ENCODE data around the gene TCEA2. TPM values are rescaled to one million over a fixed set of nuclear protein-coding genes. Genes with fewer than 3 reads are reported as not detected.

TCEA2 gene
- total RNA-seq, 4 donors from 2014 or later = 5.6 to 94.3 (median 14.8) TPM

DNA sequence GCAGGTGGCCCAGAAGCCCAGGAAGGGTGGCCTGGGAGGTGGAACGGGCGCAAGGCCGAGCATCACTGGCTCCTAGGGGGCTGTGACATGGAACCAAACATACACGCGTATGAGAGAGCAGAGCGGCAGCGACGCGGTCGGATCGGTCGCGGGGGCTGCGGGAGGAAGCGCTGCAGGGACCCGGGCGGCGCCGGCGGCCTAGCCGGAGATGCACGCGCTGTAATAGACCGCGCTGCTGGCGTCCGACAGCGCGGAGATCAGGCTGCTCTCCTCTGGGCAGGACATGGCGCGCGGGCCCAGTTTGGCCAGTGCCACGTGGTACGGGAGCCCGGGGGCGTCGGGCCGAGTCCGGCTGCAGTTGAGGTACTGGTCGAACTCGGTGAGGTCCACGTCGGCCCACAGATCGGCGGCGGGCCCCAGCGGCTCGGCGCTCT, 15.0 kb upstream of the TCEA2 start:
- intact Hi-C loops (cut with DNase I; ENCODE audit: low total_unique reads) (no loop called here), in situ Hi-C loops (cut with MboI; ENCODE audit: low pct_ligation_motif_present in 1 of 4, low pct_unique_long_range_greater_than_20kb in 1 of 4, low sequenced_read_pairs in 3 of 4) (no loop called here)
- Histone ChIP-seq H3K27ac (no peak overlapping the region), H3K4me1 (peaks cover 0 to 5% (median 4%) of the 10 kb centered on the region in 4 donors), H3K9me3 (no peaks in the 10 kb centered on the region), H3K4me3 (peak overlapping the region in 2 of 4 donors; percentile 1 to 17), H3K27me3 (peaks cover 96% of the 10 kb centered on the region), H3K36me3 (no peaks in the 10 kb centered on the region)
- DNase-seq = no peak
- WGBS, 2 donors (ENCODE audit: low coverage in 1 of 2) = 37% methylated on average over 46 of the region's 49 CpGs; no CpG with 5 or more reads in 1 of the 2 donors
- TF ChIP-seq, protein P1, sequence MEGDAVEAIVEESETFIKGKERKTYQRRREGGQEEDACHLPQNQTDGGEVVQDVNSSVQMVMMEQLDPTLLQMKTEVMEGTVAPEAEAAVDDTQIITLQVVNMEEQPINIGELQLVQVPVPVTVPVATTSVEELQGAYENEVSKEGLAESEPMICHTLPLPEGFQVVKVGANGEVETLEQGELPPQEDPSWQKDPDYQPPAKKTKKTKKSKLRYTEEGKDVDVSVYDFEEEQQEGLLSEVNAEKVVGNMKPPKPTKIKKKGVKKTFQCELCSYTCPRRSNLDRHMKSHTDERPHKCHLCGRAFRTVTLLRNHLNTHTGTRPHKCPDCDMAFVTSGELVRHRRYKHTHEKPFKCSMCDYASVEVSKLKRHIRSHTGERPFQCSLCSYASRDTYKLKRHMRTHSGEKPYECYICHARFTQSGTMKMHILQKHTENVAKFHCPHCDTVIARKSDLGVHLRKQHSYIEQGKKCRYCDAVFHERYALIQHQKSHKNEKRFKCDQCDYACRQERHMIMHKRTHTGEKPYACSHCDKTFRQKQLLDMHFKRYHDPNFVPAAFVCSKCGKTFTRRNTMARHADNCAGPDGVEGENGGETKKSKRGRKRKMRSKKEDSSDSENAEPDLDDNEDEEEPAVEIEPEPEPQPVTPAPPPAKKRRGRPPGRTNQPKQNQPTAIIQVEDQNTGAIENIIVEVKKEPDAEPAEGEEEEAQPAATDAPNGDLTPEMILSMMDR (IDR thresholded peaks at IDR 0.05) = no peak
- TF ChIP-seq POLR2A (IDR thresholded peaks at IDR 0.05) (no peak), POLR2AphosphoS5 (IDR thresholded peaks at IDR 0.05) (no peak)

DNA sequence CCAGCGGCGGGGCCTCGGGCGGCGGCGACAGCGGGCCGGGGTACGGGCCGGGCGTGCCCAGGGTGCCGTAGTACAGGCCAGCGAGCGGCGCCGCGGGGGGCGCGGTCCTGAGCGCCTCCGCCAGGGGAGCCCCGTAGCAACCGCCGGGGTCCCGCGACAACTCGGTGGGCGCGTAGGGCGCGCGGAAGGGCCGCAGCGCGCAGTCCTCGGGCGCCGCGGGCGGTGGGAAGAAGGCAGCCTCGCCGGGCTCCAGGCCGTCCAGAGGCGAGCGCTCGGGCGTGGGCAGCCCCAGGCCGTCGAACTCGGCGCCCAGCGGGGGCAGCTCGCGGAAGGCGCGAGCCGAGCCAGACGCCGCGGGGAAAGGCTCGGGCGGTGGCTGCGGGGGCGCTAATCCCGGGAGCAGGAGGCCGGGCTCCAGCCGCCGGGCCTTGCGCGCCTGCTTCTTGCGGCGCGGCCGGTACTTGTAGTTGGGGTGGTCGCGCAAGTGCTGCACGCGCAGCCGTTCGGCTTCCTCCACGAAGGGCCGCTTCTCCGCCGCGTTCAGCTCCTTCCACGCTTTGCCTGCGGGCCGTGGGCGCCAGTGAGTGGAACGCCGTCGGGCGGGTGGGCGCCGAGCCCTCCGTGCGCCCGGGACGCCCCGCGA, 14.5 kb upstream of the TCEA2 start:
- H3K4me3 ChIP-seq = peak overlapping the region in 2 of 4 donors; percentile 17 to 30
- DNase-seq = no peak
- no peak overlapping the region for H3K27ac ChIP-seq
- intact Hi-C loops (cut with DNase I; ENCODE audit: low total_unique reads) = no loop called here
- in situ Hi-C loops (cut with MboI; ENCODE audit: low pct_ligation_motif_present in 1 of 4, low pct_unique_long_range_greater_than_20kb in 1 of 4, low sequenced_read_pairs in 3 of 4) = no loop called here
- peaks cover 98% of the 10 kb centered on the region for H3K27me3 ChIP-seq
- H3K36me3 ChIP-seq = no peaks in the 10 kb centered on the region
- TF ChIP-seq, protein P1 (IDR thresholded peaks at IDR 0.05) = no peak
- no peak for TF ChIP-seq EP300 (IDR thresholded peaks at IDR 0.05; ENCODE audit: low read depth)
- TF ChIP-seq POLR2A (IDR thresholded peaks at IDR 0.05) = no peak
- TF ChIP-seq POLR2AphosphoS5 (IDR thresholded peaks at IDR 0.05) = no peak
- 10% methylated on average over 28 of the region's 101 CpGs; no CpG with 5 or more reads in 1 of the 2 donors for WGBS, 2 donors (ENCODE audit: low coverage in 1 of 2)
- H3K4me1 ChIP-seq = peaks cover 0 to 5% (median 4%) of the 10 kb centered on the region in 4 donors
- no peaks in the 10 kb centered on the region for H3K9me3 ChIP-seq

DNA sequence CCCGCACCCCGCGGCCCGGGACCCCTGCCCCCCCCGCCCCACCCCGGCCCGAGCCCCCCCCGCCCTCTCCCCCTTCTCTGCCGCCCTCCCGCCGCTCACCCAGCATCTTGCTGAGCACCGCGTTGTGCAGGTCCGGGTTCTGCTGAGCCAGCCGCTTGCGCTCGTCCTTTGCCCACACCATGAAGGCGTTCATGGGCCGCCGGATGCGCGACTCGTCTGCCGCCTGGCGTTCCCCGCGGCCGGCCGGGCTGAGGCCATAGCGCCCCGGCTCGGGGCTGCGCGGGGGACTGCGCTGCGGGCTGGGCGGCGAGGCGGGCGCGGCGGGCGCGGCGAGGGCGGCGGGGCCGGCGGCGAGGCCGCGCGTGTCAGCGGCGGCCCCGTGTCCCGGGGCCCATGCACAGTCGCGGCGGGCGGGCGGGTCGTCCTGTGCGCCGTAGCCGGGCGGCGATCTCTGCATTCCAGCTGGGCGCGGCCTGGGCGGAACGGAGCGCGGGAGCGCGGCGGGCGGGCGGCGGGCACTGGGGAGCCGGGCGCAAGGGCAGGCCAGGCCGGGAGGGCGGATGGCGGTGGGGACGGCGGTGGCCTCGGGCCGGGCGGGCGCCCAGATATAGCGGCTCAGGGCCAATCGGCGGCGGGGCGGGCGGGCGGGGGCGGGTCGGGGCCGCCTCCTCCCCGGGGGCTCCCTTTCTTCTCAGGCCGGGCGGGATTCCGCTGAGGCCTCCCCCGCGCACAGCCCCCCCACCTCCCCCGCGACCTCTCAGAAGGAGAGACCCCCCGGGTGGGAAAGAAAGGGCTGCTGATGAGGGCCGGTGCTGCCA, 13.7 kb upstream of the TCEA2 start, which contains the start of gene SOX18:
Gene SOX18, minus strand, starts transcription at position 580 of the 818 bp plus-strand sequence. Its CDS starts 123 bp downstream, at position 457.
- Histone ChIP-seq H3K27ac (peak within 1 kb of the TSS; percentile 13 to 51 (median 26)), H3K27me3 (peaks cover 98% of the 10 kb centered on the region), H3K4me1 (peaks cover 0 to 5% (median 4%) of the 10 kb centered on the region in 4 donors), H3K4me3 (peak within 1 kb of the TSS in 2 of 4 donors; percentile 17 to 30), H3K36me3 (no peaks in the 10 kb centered on the region), H3K9me3 (no peaks in the 10 kb centered on the region)
- peak in 1 of 3 donors; percentile 17 for TF ChIP-seq POLR2AphosphoS5 (IDR thresholded peaks at IDR 0.05)
- no peak for TF ChIP-seq EP300 (IDR thresholded peaks at IDR 0.05; ENCODE audit: low read depth)
- no peak for TF ChIP-seq POLR2A (IDR thresholded peaks at IDR 0.05)
- 2% methylated on average over 28 of the region's 111 CpGs; no CpG with 5 or more reads in 1 of the 2 donors for WGBS, 2 donors (ENCODE audit: low coverage in 1 of 2)
- in situ Hi-C loops (cut with MboI; ENCODE audit: low pct_ligation_motif_present in 1 of 4, low pct_unique_long_range_greater_than_20kb in 1 of 4, low sequenced_read_pairs in 3 of 4) (no loop called here), intact Hi-C loops (cut with DNase I; ENCODE audit: low total_unique reads) (no loop called here)
- no peak for DNase-seq

DNA sequence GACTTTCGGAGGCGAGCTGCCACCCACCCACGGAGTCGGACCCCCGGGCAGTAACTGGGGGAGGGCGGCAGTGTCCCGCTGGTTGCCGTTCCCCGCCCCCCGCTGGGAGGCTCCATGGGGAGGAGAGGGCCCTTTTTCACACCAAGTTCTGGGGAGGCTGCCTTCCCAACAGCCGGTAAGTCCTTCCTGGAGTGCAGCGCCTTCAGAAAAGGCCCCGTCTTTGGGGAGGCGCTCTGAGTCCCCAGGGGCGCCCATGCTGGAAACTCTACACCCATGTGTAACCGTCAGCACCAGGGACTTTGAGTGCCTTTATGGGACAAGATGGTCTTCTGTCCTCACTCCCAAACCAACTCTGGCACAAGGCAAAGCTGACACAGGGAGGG, 13.1 kb upstream of the TCEA2 start:
- H3K27me3 ChIP-seq = peaks cover 97% of the 10 kb centered on the region
- no peaks in the 10 kb centered on the region for H3K9me3 ChIP-seq
- TF ChIP-seq, protein P1 (IDR thresholded peaks at IDR 0.05) = no peak
- TF ChIP-seq POLR2AphosphoS5 (IDR thresholded peaks at IDR 0.05) (no peak), EP300 (IDR thresholded peaks at IDR 0.05; ENCODE audit: low read depth) (no peak), POLR2A (IDR thresholded peaks at IDR 0.05) (no peak)
- H3K27ac ChIP-seq = peak overlapping the region; percentile 13 to 51 (median 26)
- 29% methylated on average over 5 of the region's 16 CpGs; no CpG with 5 or more reads in 1 of the 2 donors for WGBS, 2 donors (ENCODE audit: low coverage in 1 of 2)
- no peak for DNase-seq
- H3K4me1 ChIP-seq = peaks cover 0 to 5% (median 4%) of the 10 kb centered on the region in 4 donors
- peak overlapping the region in 1 of 4 donors; percentile 30 for H3K4me3 ChIP-seq
- in situ Hi-C loops (cut with MboI; ENCODE audit: low pct_ligation_motif_present in 1 of 4, low pct_unique_long_range_greater_than_20kb in 1 of 4, low sequenced_read_pairs in 3 of 4) = no loop called here
- intact Hi-C loops (cut with DNase I; ENCODE audit: low total_unique reads) = no loop called here
- no peaks in the 10 kb centered on the region for H3K36me3 ChIP-seq
